Heart right ventricle (tissue), 16 donors: ENCODE measurements around the gene DDB1. TPM values are rescaled to one million over a fixed set of nuclear protein-coding genes. Genes with fewer than 3 reads are reported as not detected.
A peak's percentile ranks its signal among the peaks of the same experiment; 100 is the strongest.

ENCODE experiments used
- ATAC-seq, 8 donors: fragments of 200-7000 bp; cut with Tn5 transposase; one replicate each; pipeline ENCODE4 v1.9.1; 2020; ENCODE audit warnings: mild to moderate bottlenecking in 8 of 8, moderate library complexity in 8 of 8, moderate number of reproducible peaks in 1 of 8
- DNase-seq, 2 donors: peaks; one replicate each; pipeline ENCODE4 v3.0.0-alpha.2; 2020
- H3K27ac ChIP-seq, 10 donors: fragments of 200-600 bp; sonication (generic) in 2 of 10; one replicate each; pipeline versions ENCODE4 v1.5.0 to v1.8.0; 2020 to 2022; ENCODE audit warnings: mild to moderate bottlenecking in 3 of 10
- H3K27me3 ChIP-seq, 7 donors: fragments of 200-600 bp; one replicate each; pipeline ENCODE4 v1.8.0; 2021 to 2022; ENCODE audit warnings: mild to moderate bottlenecking in 2 of 7
- H3K36me3 ChIP-seq, 9 donors: fragments of 200-600 bp; sonication (generic) in 1 of 9; one replicate each; pipeline versions ENCODE4 v1.5.0 to v1.8.0; 2020 to 2022; ENCODE audit warnings: mild to moderate bottlenecking in 2 of 9
- H3K4me1 ChIP-seq, 9 donors: fragments of 200-600 bp; sonication (generic) in 1 of 9; one replicate each; pipeline versions ENCODE4 v1.5.0 to v1.8.0; 2020 to 2022; ENCODE audit warnings: mild to moderate bottlenecking in 4 of 9
- H3K4me3 ChIP-seq, 10 donors: fragments of 200-600 bp; sonication (generic) in 2 of 10; one replicate each; pipeline versions ENCODE4 v1.5.0 to v1.8.0; 2020 to 2022; ENCODE audit warnings: mild to moderate bottlenecking in 7 of 10, moderate library complexity in 2 of 10
- H3K9me3 ChIP-seq, 11 donors: fragments of 200-600 bp in 10 of 11; sonication (generic) in 2 of 11; one replicate each; pipeline versions ENCODE4 v1.5.0 to v1.8.0; 2013 to 2022; ENCODE audit warnings: mild to moderate bottlenecking in 2 of 11, control low read depth in 1 of 11, moderate library complexity in 1 of 11
- CTCF ChIP-seq, 9 donors: fragments of 200-600 bp; sonication (generic) in 2 of 9; IDR thresholded peaks; one replicate each; pipeline versions ENCODE4 v1.5.0 to v1.8.0; 2021 to 2022; ENCODE audit warnings: antibody characterized with exemption in 9 of 9, mild to moderate bottlenecking in 5 of 9, moderate library complexity in 1 of 9
- WGBS, 2 donors: extraction: QIAGEN DNeasy Blood & Tissue Kit; methylation state at CpG; one replicate each; pipeline ENCODE4 v1.1.7; 2013; ENCODE audit warnings: inconsistent platforms in 1 of 2; 5-methylcytosine and 5-hydroxymethylcytosine counted together
- intact Hi-C, 10 donors: fragments of 100-400 bp; cut with DNase I; formaldehyde crosslinking; loops; one replicate each; pipeline versions ENCODE4 v1.11.1 to v1.14.2; 2022
- polyA plus RNA-seq, 2 donors: library from polyadenylated mRNA; stranded (reverse); fragments of 200-250 nt; gene quantifications; one replicate each; pipeline ENCODE4 v1.2.3, GENCODE V29; 2013
- total RNA-seq, 10 donors: library from RNA; stranded (reverse); fragmentation: NEBNext Ultra II Directional in 3 of 10; extraction: Animal tissue kit (Norgen Biotek cat#: 25700) in 3 of 10; gene quantifications; one replicate each; pipeline versions ENCODE4 v1.2.1 to v1.2.4, GENCODE V29; 2021 to 2023
- donor health status: Arrhythmogenic right ventricular cardiomyopathy.
- donor health status: ischemic (EF 13 %, LVEDD 7.1; RV severe dilation, severe dysfunction).
- donor health status: healthy with polysubstance abuse.
- donor health status: DM: no; HTN: yes; CAD: no.
- donor health status: DM: no; HTN: no; CAD: no.
- donor health status: ischemic (EF 25% LVEDD 6.9; RV normal size, moderate dysfunction).
- donor health status: ischemic (EF 25% LVEDD 5.7; RV mildly dilated, moderate dysfunction).
- donor health status: healthy.
- donor health status: DM: yes; HTN: yes; CAD: no.
- donor health status: Ischemic cardiomyopathy.
- donor health status: ischemic (EF 35%, LVEDD 5.7; RV mildly dilated, moderate dysfunction).
- donor health status: nonischemic (EF 11% LVEDD 7.7; RV severe dilation, severe dysfunction).
- donor health status: DM: yes; HTN: yes; CAD: no.
- donor health status: PGD.
- donor health status: ischemic (EF 29% LVEDD 5.4; RV normal size, mild dysfunction).
- donor health status: nonischemic (EF 23%, LVEDD 6.1; RV moderate dilation, normal function).

DDB1 gene
- total and polyA plus RNA-seq, 12 donors, result 59.0 to 147 (median 129) TPM

- 82 to 89% methylated on average over 9 of the region's 9 CpGs for WGBS, 2 donors
- Histone ChIP-seq H3K4me3 (no peak overlapping the region), H3K4me1 (peaks cover 0 to 12% (median 0%) of the 10 kb centered on the region in 9 donors), H3K9me3 (no peaks in the 10 kb centered on the region), H3K27ac (peak overlapping the region in 3 of 10 donors; percentile 27 to 49 (median 37)), H3K27me3 (no peaks in the 10 kb centered on the region), H3K36me3 (peaks cover 0 to 81% (median 40%) of the 10 kb centered on the region in 9 donors)
- intact Hi-C loops, result loop anchor here in 1 of 10 donors (5.0 kb wide), 1 partner anchor 37 kb away; the partner anchor contains the start of genes DDB1 and TKFC
- DNase-seq, result peak; percentile 39 to 44
- ATAC-seq, result peak; percentile 68 to 93 (median 81)
- no peak for TF ChIP-seq CTCF (IDR thresholded peaks at IDR 0.05)
Measured at GRCh38 chr11:61369372-61370348, 36.8 kb upstream of the DDB1 start.

GRCh38 chr11:61368646-61369045 lies 35.7 kb upstream of the DDB1 start:
- intact Hi-C loops, result loop anchor here in 1 of 10 donors (5.0 kb wide), 1 partner anchor 36 kb away; the partner anchor contains the start of genes DDB1 and TKFC
- peaks cover 0 to 14% (median 2%) of the 10 kb centered on the region in 9 donors for H3K4me1 ChIP-seq
- peaks cover 0 to 84% (median 46%) of the 10 kb centered on the region in 9 donors for H3K36me3 ChIP-seq
- H3K27me3 ChIP-seq, result no peaks in the 10 kb centered on the region
- no peak overlapping the region for H3K27ac ChIP-seq
- WGBS, 2 donors, result 86 to 88% methylated on average over 7 of the region's 7 CpGs
- H3K4me3 ChIP-seq, result no peak overlapping the region
- TF ChIP-seq CTCF (IDR thresholded peaks at IDR 0.05), result no peak
- DNase-seq, result no peak
- no peaks in the 10 kb centered on the region for H3K9me3 ChIP-seq
- ATAC-seq, result no peak

- Histone ChIP-seq H3K4me3 (no peak overlapping the region), H3K9me3 (no peaks in the 10 kb centered on the region), H3K27me3 (no peaks in the 10 kb centered on the region), H3K36me3 (peaks cover 0 to 81% (median 46%) of the 10 kb centered on the region in 9 donors), H3K4me1 (peaks cover 3 to 25% (median 14%) of the 10 kb centered on the region in 9 donors), H3K27ac (peak overlapping the region in 2 of 10 donors; percentile 10 to 47)
- DNase-seq, result no peak
- no peak for TF ChIP-seq CTCF (IDR thresholded peaks at IDR 0.05)
- WGBS, 2 donors, result 68 to 83% methylated on average over 6 of the region's 6 CpGs
- intact Hi-C loops, result loop anchor here in 1 of 10 donors (5.0 kb wide), 1 partner anchor 35 kb away; the partner anchor contains the start of genes DDB1 and TKFC
- ATAC-seq, result no peak
Measured at GRCh38 chr11:61367406-61367805, 34.5 kb upstream of the DDB1 start.

GRCh38 chr11:61364012-61364675 lies 31.2 kb upstream of the DDB1 start:
- no peak overlapping the region for H3K4me3 ChIP-seq
- TF ChIP-seq CTCF (IDR thresholded peaks at IDR 0.05), result no peak
- 89 to 97% methylated on average over 5 of the region's 5 CpGs for WGBS, 2 donors
- H3K27me3 ChIP-seq, result no peaks in the 10 kb centered on the region
- no peaks in the 10 kb centered on the region for H3K9me3 ChIP-seq
- H3K4me1 ChIP-seq, result peaks cover 3 to 37% (median 30%) of the 10 kb centered on the region in 9 donors
- H3K27ac ChIP-seq, result no peak overlapping the region
- H3K36me3 ChIP-seq, result peaks cover 0 to 58% (median 46%) of the 10 kb centered on the region in 9 donors
- DNase-seq, result no peak
- intact Hi-C loops, result loop anchor here in 1 of 10 donors (2.0 kb wide), 1 partner anchor 21 kb away; no protein-coding TSS in a partner anchor
- ATAC-seq, result no peak
